Uterus (tissue), 4 donors: ENCODE data around the gene CCDC8. TPM values are rescaled to one million over a fixed set of nuclear protein-coding genes. Genes with fewer than 3 reads are reported as not detected.

Experiments used
- DNase-seq, 2 donors: peaks; one replicate each; pipeline ENCODE4 v3.0.0-alpha.2; 2019 to 2020
- H3K27ac ChIP-seq, 2 donors: fragments of 200-600 bp; sonication (generic); 1 replicate in 1 of 2; 2 replicates in 1 of 2; pipeline ENCODE4 v1.5.1; 2016 to 2018
- H3K27me3 ChIP-seq, 2 donors: fragments of 200-600 bp; sonication (generic); one replicate each; pipeline ENCODE4 v1.5.1; 2018 to 2019; ENCODE audit warnings: control low read depth in 1 of 2
- H3K36me3 ChIP-seq, 2 donors: fragments of 200-600 bp; sonication (generic); one replicate each; pipeline ENCODE4 v1.5.1; 2019; ENCODE audit warnings: control low read depth in 1 of 2
- H3K4me1 ChIP-seq, 2 donors: fragments of 200-600 bp; sonication (generic); one replicate each; pipeline ENCODE4 v1.5.1; 2018 to 2019; ENCODE audit warnings: control low read depth in 1 of 2
- H3K4me3 ChIP-seq, 2 donors: fragments of 200-600 bp; sonication (generic); 1 replicate in 1 of 2; 2 replicates in 1 of 2; pipeline ENCODE4 v1.5.1; 2018 to 2019; ENCODE audit warnings: mild to moderate bottlenecking in 1 of 2
- H3K9me3 ChIP-seq, 2 donors: fragments of 200-600 bp; sonication (generic); one replicate each; pipeline ENCODE4 v1.5.1; 2019; ENCODE audit warnings: control low read depth in 1 of 2
- CTCF ChIP-seq, 4 experiments: fragments of 200-600 bp in 2 of 4; fragments of 450-650 bp in 2 of 4; sonication (generic) in 2 of 4; IDR thresholded peaks; one replicate each; pipeline ENCODE4 v1.5.1; 2016 to 2019; ENCODE audit warnings: antibody characterized with exemption in 4 of 4, mild to moderate bottlenecking in 2 of 4, moderate library complexity in 1 of 4
- POLR2A ChIP-seq, 2 donors: fragments of 450-650 bp; IDR thresholded peaks; one replicate each; pipeline ENCODE4 v1.6.1; 2016; ENCODE audit warnings: antibody characterized with exemption in 2 of 2, mild to moderate bottlenecking in 1 of 2, moderate library complexity in 1 of 2
- intact Hi-C: fragments of 100-400 bp; cut with DNase I; formaldehyde crosslinking; loops from one replicate; pipeline ENCODE4 v1.15.1; 2023; ENCODE audit warnings: low total_unique reads
- total RNA-seq, 4 donors: library from RNA; depleted of rRNA in 3 of 4; stranded (reverse); fragments of >200 nt in 3 of 4; gene quantifications; one replicate each; pipeline versions ENCODE4 v1.1.0 to v1.2.4, GENCODE V29; 2014 to 2023
- donor health status: DM: yes; HTN: yes; CAD: no.

The CCDC8 gene
- total RNA-seq, 4 donors from 2014 or later: 7.2 to 89.1 (median 26.2) TPM

GRCh38 chr19:46369817-46370216 is 43.5 kb downstream of the CCDC8 start:
- H3K27ac ChIP-seq: no peak overlapping the region
- intact Hi-C loops: no loop called here
- no peaks in the 10 kb centered on the region for H3K36me3 ChIP-seq
- TF ChIP-seq POLR2A (IDR thresholded peaks at IDR 0.05) (no peak), CTCF (IDR thresholded peaks at IDR 0.05) (no peak)
- H3K27me3 ChIP-seq: no peaks in the 10 kb centered on the region
- H3K4me1 ChIP-seq: peaks cover 0 to 14% of the 10 kb centered on the region in 2 donors
- H3K9me3 ChIP-seq: no peaks in the 10 kb centered on the region
- no peak overlapping the region for H3K4me3 ChIP-seq
- no peak for DNase-seq

GRCh38 chr19:46368116-46368515 is 45.2 kb downstream of the CCDC8 start:
- no peak for DNase-seq
- no peaks in the 10 kb centered on the region for H3K27me3 ChIP-seq
- no peak for TF ChIP-seq POLR2A (IDR thresholded peaks at IDR 0.05)
- no peak for TF ChIP-seq CTCF (IDR thresholded peaks at IDR 0.05)
- H3K27ac ChIP-seq: no peak overlapping the region
- no peak overlapping the region for H3K4me3 ChIP-seq
- H3K36me3 ChIP-seq: no peaks in the 10 kb centered on the region
- H3K9me3 ChIP-seq: no peaks in the 10 kb centered on the region
- intact Hi-C loops: no loop called here
- H3K4me1 ChIP-seq: peaks cover 0 to 6% of the 10 kb centered on the region in 2 donors

GRCh38 chr19:46367426-46367825 is 45.9 kb downstream of the CCDC8 start:
- Histone ChIP-seq H3K27ac (no peak overlapping the region), H3K4me3 (no peak overlapping the region), H3K36me3 (no peaks in the 10 kb centered on the region), H3K9me3 (no peaks in the 10 kb centered on the region), H3K4me1 (no peaks in the 10 kb centered on the region), H3K27me3 (no peaks in the 10 kb centered on the region)
- TF ChIP-seq POLR2A (IDR thresholded peaks at IDR 0.05): no peak
- TF ChIP-seq CTCF (IDR thresholded peaks at IDR 0.05): no peak
- intact Hi-C loops: no loop called here
- DNase-seq: no peak

- no peak for DNase-seq
- no peak overlapping the region for H3K27ac ChIP-seq
- no peaks in the 10 kb centered on the region for H3K9me3 ChIP-seq
- intact Hi-C loops: no loop called here
- no peaks in the 10 kb centered on the region for H3K36me3 ChIP-seq
- H3K27me3 ChIP-seq: no peaks in the 10 kb centered on the region
- no peak overlapping the region for H3K4me3 ChIP-seq
- TF ChIP-seq CTCF (IDR thresholded peaks at IDR 0.05) (no peak), POLR2A (IDR thresholded peaks at IDR 0.05) (no peak)
- no peaks in the 10 kb centered on the region for H3K4me1 ChIP-seq
Observed at GRCh38 chr19:46366620-46367292, 46.6 kb downstream of the CCDC8 start.

GRCh38 chr19:46365561-46365960 is 47.8 kb downstream of the CCDC8 start:
- H3K36me3 ChIP-seq: no peaks in the 10 kb centered on the region
- no peaks in the 10 kb centered on the region for H3K9me3 ChIP-seq
- H3K4me3 ChIP-seq: no peak overlapping the region
- no peak for TF ChIP-seq POLR2A (IDR thresholded peaks at IDR 0.05)
- TF ChIP-seq CTCF (IDR thresholded peaks at IDR 0.05): no peak
- intact Hi-C loops: no loop called here
- no peak for DNase-seq
- no peaks in the 10 kb centered on the region for H3K27me3 ChIP-seq
- H3K4me1 ChIP-seq: no peaks in the 10 kb centered on the region
- H3K27ac ChIP-seq: no peak overlapping the region
